ENCODE measurements around the gene WASF3. TPM values are rescaled to one million over a fixed set of nuclear protein-coding genes. Genes with fewer than 3 reads are reported as not detected.

WASF3 gene
- total RNA-seq, 1 donor from 2014 or later = 13.0 TPM

GRCh38 chr13:26664876-26665275, 107.4 kb downstream of the WASF3 start:
- peaks cover 6% of the 10 kb centered on the region for H3K4me1 Mint-ChIP-seq (ENCODE audit: unreplicated experiment)
- H3K27ac Mint-ChIP-seq (ENCODE audit: unreplicated experiment) = no peak overlapping the region
- no peak overlapping the region for H3K4me3 Mint-ChIP-seq (ENCODE audit: unreplicated experiment)
- no peaks in the 10 kb centered on the region for H3K27me3 Mint-ChIP-seq (ENCODE audit: unreplicated experiment)
- no peaks in the 10 kb centered on the region for H3K9me3 Mint-ChIP-seq (ENCODE audit: unreplicated experiment)
- no peak for TF ChIP-seq CTCF (IDR thresholded peaks at IDR 0.05; ENCODE audit: unreplicated experiment)
- no peaks in the 10 kb centered on the region for H3K36me3 Mint-ChIP-seq (ENCODE audit: low read depth, unreplicated experiment)
- DNase-seq (ENCODE audit: low spot score) = no peak

GRCh38 chr13:26668357-26669146, 111.1 kb downstream of the WASF3 start:
- no peak for DNase-seq (ENCODE audit: low spot score)
- H3K4me3 Mint-ChIP-seq (ENCODE audit: unreplicated experiment) = no peak overlapping the region
- TF ChIP-seq CTCF (IDR thresholded peaks at IDR 0.05; ENCODE audit: unreplicated experiment) = no peak
- no peaks in the 10 kb centered on the region for H3K36me3 Mint-ChIP-seq (ENCODE audit: low read depth, unreplicated experiment)
- H3K9me3 Mint-ChIP-seq (ENCODE audit: unreplicated experiment) = no peaks in the 10 kb centered on the region
- no peaks in the 10 kb centered on the region for H3K27me3 Mint-ChIP-seq (ENCODE audit: unreplicated experiment)
- no peak overlapping the region for H3K27ac Mint-ChIP-seq (ENCODE audit: unreplicated experiment)
- no peaks in the 10 kb centered on the region for H3K4me1 Mint-ChIP-seq (ENCODE audit: unreplicated experiment)

- DNase-seq (ENCODE audit: low spot score) = no peak
- Mint-ChIP-seq H3K27me3 (ENCODE audit: unreplicated experiment) (no peaks in the 10 kb centered on the region), H3K36me3 (ENCODE audit: low read depth, unreplicated experiment) (no peaks in the 10 kb centered on the region), H3K4me1 (ENCODE audit: unreplicated experiment) (no peaks in the 10 kb centered on the region), H3K4me3 (ENCODE audit: unreplicated experiment) (no peak overlapping the region), H3K27ac (ENCODE audit: unreplicated experiment) (no peak overlapping the region), H3K9me3 (ENCODE audit: unreplicated experiment) (no peaks in the 10 kb centered on the region)
- no peak for TF ChIP-seq CTCF (IDR thresholded peaks at IDR 0.05; ENCODE audit: unreplicated experiment)
These were observed 116.4 kb downstream of the WASF3 start for GRCh38 chr13:26673890-26674289.

GRCh38 chr13:26677156-26677555, 119.7 kb downstream of the WASF3 start:
- no peak overlapping the region for H3K27ac Mint-ChIP-seq (ENCODE audit: unreplicated experiment)
- H3K27me3 Mint-ChIP-seq (ENCODE audit: unreplicated experiment) = peaks cover 2% of the 10 kb centered on the region
- no peak for TF ChIP-seq CTCF (IDR thresholded peaks at IDR 0.05; ENCODE audit: unreplicated experiment)
- DNase-seq (ENCODE audit: low spot score) = no peak
- H3K9me3 Mint-ChIP-seq (ENCODE audit: unreplicated experiment) = no peaks in the 10 kb centered on the region
- H3K4me1 Mint-ChIP-seq (ENCODE audit: unreplicated experiment) = peaks cover 19% of the 10 kb centered on the region
- H3K4me3 Mint-ChIP-seq (ENCODE audit: unreplicated experiment) = no peak overlapping the region
- no peaks in the 10 kb centered on the region for H3K36me3 Mint-ChIP-seq (ENCODE audit: low read depth, unreplicated experiment)

- Mint-ChIP-seq H3K4me1 (ENCODE audit: unreplicated experiment) (peaks cover 19% of the 10 kb centered on the region), H3K4me3 (ENCODE audit: unreplicated experiment) (no peak overlapping the region), H3K9me3 (ENCODE audit: unreplicated experiment) (no peaks in the 10 kb centered on the region), H3K27me3 (ENCODE audit: unreplicated experiment) (peaks cover 2% of the 10 kb centered on the region), H3K27ac (ENCODE audit: unreplicated experiment) (no peak overlapping the region), H3K36me3 (ENCODE audit: low read depth, unreplicated experiment) (no peaks in the 10 kb centered on the region)
- no peak for TF ChIP-seq CTCF (IDR thresholded peaks at IDR 0.05; ENCODE audit: unreplicated experiment)
- no peak for DNase-seq (ENCODE audit: low spot score)
These were observed 120.8 kb downstream of the WASF3 start for GRCh38 chr13:26678330-26678729.
